ENCODE data around the gene ZNHIT1.

The ZNHIT1 gene

DNA sequence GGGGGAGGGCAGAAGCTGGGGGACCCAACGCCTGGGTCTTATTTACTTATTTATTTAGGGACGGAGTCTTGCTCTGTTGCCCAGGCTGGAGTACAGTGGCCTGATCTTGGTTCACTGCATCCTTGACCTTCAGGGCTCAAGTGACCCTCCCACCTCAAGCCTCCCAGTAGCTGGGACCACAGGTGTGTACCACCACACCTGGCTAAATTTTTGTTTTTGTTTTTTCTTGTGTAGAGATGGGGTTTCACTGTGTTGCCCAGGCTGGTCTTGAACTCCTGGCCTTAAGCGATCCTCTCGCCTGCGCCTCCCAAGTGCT lies 15.4 kb upstream of the ZNHIT1 start:
- TF ChIP-seq, protein P1, sequence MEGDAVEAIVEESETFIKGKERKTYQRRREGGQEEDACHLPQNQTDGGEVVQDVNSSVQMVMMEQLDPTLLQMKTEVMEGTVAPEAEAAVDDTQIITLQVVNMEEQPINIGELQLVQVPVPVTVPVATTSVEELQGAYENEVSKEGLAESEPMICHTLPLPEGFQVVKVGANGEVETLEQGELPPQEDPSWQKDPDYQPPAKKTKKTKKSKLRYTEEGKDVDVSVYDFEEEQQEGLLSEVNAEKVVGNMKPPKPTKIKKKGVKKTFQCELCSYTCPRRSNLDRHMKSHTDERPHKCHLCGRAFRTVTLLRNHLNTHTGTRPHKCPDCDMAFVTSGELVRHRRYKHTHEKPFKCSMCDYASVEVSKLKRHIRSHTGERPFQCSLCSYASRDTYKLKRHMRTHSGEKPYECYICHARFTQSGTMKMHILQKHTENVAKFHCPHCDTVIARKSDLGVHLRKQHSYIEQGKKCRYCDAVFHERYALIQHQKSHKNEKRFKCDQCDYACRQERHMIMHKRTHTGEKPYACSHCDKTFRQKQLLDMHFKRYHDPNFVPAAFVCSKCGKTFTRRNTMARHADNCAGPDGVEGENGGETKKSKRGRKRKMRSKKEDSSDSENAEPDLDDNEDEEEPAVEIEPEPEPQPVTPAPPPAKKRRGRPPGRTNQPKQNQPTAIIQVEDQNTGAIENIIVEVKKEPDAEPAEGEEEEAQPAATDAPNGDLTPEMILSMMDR (IDR thresholded peaks at IDR 0.05) = no peak
- TF ChIP-seq ZFX (IDR thresholded peaks at IDR 0.05; ENCODE audit: borderline replicate concordance) = no peak

DNA sequence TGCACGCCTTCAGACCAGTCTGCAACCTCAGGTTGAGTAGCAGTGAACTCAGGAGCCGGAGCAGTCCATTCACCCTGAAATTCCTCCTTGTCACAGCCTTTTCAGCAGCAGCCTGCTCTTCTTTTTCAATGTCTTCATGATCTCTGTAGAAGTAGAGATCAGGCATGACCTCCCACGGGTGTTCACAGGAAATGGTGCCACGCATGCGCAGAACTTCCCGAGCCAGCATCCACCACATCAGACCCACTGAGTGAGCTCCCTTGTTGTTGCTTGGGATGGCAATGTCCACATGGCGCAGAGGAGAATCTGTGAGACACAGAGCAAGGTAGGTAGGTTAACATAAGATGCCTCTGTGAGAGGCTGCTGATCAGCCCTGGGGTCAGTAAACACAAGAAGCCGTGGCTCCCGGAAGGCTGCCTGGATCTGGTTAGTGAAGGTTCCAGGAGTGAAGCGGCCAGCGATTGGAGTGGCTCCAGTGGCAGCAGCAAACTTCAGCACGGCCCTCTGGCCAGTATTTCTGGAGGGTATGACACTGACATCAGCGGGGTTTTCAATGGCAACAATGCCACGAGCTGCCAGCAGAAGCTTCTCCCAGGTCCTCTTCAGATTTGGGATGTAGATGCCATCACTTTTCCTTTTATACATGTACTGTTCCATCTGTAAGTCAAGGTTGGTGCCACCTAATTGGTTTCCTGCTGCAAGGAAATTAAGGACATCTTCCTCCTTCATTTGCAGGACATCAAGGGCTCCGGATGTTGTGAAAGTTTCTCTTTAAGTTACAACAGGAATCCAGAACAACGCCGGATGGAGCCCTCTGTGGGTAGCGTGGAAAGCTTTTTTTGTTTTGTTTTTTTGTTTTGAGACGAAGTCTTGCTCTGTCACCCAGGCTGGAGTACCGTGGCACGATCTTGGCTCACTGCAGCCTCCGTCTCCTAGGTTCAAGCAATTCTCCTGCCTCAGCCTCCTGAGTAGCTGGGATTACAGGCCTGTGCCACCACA lies 13.9 kb upstream of the ZNHIT1 start:
- H3K27ac ChIP-seq = peak overlapping the region; percentile 21; the same call in 1 of the 2 replicates

More for the DNA sequence above, 15.4 kb upstream of the ZNHIT1 start:
- H3K27ac ChIP-seq = no peak overlapping the region

DNA sequence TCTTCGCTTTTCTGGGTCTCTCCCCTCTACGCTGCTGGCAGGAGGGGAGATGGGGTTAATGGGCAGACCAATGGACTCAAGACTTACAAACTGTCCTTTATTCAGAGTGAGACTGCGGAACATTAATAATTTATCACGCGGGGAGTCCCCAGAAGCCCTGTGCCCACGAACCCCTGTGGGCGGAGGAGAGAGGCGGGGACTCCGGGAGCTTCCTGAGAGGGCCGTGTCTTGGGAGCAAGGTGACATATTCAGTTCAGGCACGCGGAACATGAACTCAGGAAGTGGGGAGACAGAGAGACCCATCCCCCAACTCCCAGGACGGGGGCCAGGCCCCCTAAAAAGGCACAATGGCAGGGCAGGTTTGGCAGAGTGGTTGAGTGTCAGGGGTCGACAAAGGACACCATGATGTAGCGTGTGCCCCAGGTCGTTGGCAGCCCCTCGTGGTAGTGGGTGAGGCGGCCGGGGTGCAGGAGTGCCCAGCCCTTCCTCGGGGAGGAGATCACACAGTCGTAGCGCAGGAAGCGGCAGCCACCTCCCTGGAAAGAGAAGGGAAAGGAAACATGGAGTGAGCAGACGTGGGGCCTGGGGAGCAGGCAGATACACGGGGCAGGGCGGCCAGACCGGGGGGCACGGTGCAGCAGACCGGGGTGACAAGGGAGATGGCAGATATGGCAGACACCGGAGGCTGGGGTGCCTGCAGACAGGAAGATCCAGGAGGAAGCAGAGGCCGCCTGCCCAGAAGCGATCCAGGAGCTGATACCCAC lies 11.9 kb upstream of the ZNHIT1 start:
- no peak for TF ChIP-seq ZFX (IDR thresholded peaks at IDR 0.05; ENCODE audit: borderline replicate concordance)
- TF ChIP-seq, protein P1 (IDR thresholded peaks at IDR 0.05) = no peak
- no peak overlapping the region for H3K27ac ChIP-seq

DNA sequence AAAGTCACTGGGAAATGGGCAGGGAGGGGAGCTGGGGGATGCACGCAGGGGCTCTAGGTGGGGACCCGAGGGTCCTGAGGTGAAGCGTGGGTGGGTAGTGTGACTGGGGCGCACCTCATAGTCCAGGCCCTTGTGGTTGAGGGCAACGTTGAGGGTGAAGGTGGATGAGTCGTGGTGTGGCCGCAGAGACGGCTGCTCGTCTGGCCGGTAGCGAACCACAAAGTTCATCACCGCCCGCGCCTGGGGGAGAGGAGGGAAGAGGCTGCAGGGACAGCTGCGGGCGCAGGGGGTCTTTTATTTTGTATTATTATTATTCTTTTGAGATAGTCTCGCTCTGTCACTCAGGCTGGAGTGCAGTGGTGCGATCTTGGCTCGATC lies 11.3 kb upstream of the ZNHIT1 start:
- TF ChIP-seq ZFX (IDR thresholded peaks at IDR 0.05; ENCODE audit: borderline replicate concordance) = no peak
- H3K27ac ChIP-seq = no peak overlapping the region

DNA sequence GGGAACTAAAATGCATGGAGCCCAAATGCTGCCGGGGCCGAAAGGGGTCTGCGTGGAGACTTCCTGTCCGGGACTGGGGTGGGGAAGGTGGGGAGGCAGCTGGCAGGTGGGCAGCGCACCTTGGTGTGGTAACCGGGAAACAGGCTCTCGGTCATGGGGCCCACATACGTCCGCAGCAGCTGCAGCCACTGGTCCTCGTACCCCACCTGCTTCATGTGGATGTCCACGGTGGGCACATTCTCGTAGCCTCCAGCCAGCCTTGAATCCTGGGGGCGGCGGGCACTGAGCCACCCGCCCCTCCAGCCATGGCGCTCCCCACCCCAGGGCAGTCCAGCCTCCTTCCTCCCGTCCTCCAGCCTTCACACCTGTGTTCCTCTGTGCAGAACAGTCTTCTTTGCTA lies 10.5 kb upstream of the ZNHIT1 start:
- no peak for TF ChIP-seq ZFX (IDR thresholded peaks at IDR 0.05; ENCODE audit: borderline replicate concordance)
- TF ChIP-seq, protein P1 (IDR thresholded peaks at IDR 0.05) = no peak
- 0 out of 2 replicates have a peak overlapping the region, but pooled peaks have one; percentile 13 for H3K27ac ChIP-seq

DNA sequence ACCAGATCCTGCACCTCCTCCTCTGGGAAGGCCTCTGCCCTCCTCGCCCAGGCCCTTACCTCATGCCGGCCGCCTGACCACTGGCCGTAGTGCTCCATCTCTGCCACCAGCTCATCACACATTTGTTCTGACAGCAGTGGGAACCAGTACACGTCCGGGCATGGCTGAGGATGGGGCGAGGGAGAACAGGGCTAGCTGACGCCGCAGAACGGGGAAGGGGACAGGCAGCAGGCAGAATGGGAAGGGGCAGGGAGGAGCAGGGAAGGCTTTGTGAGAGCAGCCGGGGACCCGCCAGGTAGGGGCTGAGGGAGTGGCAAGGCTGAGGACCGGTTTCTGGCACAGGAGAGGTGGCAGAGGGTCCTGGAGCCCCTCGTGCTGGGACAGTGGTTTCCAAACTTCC lies 9.2 kb upstream of the ZNHIT1 start:
- TF ChIP-seq, protein P1 (IDR thresholded peaks at IDR 0.05) = no peak
- no peak for TF ChIP-seq ZFX (IDR thresholded peaks at IDR 0.05; ENCODE audit: borderline replicate concordance)
- H3K27ac ChIP-seq = no peak overlapping the region

DNA sequence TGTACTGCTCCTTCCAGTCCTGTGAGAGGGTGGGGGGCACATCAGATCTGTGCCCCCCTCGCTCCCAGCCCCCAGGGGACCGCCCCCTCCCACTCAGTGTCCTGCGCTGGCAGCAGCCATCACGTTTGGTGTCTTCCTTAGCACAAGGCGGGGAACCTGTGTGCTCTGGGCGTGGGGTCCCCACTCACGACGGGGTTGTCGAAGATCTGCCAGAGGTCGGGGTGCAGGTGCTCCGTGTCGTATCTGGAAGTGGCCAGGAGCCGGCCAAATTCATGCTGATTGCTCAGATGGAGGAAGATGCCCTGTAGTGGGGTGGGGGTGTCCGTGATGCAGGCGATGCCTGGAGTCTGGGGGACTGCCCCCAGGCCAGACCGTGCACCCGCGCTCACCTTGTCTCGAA lies 7.8 kb upstream of the ZNHIT1 start:
- H3K27ac ChIP-seq = no peak overlapping the region
- TF ChIP-seq ZFX (IDR thresholded peaks at IDR 0.05; ENCODE audit: borderline replicate concordance) = no peak
- TF ChIP-seq, protein P1 (IDR thresholded peaks at IDR 0.05) = no peak

DNA sequence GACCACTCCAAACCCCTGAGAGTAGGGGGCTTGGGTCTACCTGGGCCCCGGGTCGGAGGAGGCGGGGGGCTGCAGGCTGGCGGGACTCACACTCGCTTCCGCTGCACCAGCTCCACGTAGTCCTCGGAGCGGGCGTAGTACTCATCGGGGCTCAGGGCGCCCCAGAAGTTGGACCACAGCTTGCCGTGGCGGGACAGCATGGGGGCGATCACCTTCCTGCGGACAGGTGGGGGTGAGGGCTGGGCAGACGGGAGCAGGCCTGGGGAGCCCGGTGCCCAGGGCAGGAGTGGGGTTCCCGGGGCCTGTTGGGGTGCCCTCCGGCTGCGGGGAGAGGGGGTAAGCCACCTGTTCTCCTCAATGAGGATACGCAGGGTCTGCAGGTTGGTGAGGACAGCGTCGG lies 6.5 kb upstream of the ZNHIT1 start:
- TF ChIP-seq ZFX (IDR thresholded peaks at IDR 0.05; ENCODE audit: borderline replicate concordance) = no peak
- TF ChIP-seq, protein P1 (IDR thresholded peaks at IDR 0.05) = no peak
- H3K27ac ChIP-seq = no peak overlapping the region
